ENCODE data around the gene CTNS.

DNA sequence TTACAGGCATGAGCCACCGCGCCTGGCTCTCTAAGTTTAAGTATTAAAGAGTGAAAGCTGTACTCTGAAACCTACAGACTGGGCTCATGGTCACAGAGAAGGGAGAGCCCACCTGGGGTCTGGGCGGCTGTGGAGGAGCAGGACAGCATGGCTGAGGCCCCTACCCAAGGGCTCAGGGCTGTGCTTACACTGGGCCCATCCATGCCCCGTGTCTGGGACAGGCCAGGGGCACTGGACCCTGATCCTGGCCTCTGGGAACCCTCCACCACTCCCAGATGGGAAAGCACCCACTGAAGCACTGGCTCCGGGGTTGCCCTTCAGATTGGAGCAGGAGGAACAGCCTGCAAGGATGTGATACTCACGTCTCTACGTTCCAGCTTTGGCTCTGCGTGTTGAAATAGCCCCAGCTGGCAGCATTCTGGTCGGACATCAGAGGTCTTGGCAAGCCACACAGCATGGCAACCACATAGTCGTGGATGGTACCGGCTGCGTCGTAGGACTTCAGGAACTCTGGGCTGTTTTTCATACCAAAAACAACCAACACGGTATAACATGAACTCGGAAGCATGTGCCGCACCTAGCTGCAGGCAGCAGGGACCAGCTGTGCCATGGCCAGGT is 13.5 kb upstream of the CTNS start:
- TF ChIP-seq, protein P1, sequence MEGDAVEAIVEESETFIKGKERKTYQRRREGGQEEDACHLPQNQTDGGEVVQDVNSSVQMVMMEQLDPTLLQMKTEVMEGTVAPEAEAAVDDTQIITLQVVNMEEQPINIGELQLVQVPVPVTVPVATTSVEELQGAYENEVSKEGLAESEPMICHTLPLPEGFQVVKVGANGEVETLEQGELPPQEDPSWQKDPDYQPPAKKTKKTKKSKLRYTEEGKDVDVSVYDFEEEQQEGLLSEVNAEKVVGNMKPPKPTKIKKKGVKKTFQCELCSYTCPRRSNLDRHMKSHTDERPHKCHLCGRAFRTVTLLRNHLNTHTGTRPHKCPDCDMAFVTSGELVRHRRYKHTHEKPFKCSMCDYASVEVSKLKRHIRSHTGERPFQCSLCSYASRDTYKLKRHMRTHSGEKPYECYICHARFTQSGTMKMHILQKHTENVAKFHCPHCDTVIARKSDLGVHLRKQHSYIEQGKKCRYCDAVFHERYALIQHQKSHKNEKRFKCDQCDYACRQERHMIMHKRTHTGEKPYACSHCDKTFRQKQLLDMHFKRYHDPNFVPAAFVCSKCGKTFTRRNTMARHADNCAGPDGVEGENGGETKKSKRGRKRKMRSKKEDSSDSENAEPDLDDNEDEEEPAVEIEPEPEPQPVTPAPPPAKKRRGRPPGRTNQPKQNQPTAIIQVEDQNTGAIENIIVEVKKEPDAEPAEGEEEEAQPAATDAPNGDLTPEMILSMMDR (optimal IDR thresholded peaks at IDR 0.05 in 1 of 3, IDR thresholded peaks at IDR 0.05 in 1 of 3, conservative IDR thresholded peaks at IDR 0.05 in 1 of 3; ENCODE audit: extremely low read depth in 1 of 3, insufficient read depth in 2 of 3, low read length in 3 of 3): no peak
- no peak for TF ChIP-seq EZH2 (IDR thresholded peaks at IDR 0.05; ENCODE audit: low read length)

Data from keratinocyte (primary cell).